H1 (cell line): ENCODE results near the gene PAX7.

Experiments
- ATF2 ChIP-seq: IDR thresholded peaks from 2 replicates; pipeline ENCODE4 v1.6.1; 2012; ENCODE audit warnings: low read length, inconsistent platforms
- POLR2AphosphoS5 ChIP-seq: IDR thresholded peaks from 2 replicates; pipeline ENCODE4 v1.6.1; 2011; ENCODE audit warnings: low read depth, low read length
- TAF1 ChIP-seq: IDR thresholded peaks from 2 replicates; pipeline ENCODE4 v1.6.1; 2011; ENCODE audit warnings: mild to moderate bottlenecking, low read depth, low read length

GRCh38 chr1:18599086-18599485 is 31.6 kb upstream of the PAX7 start:
- TF ChIP-seq TAF1 (no peak), POLR2AphosphoS5 (no peak), ATF2 (no peak)
